ENCODE results near the gene GLYATL1.
"Not testable (repeated sequence)": the region's sequence is repeated elsewhere in the genome, so short reads cannot be mapped to it uniquely, and the experiment has no call there.

The GLYATL1 gene

GRCh38 chr11:59000003-59000402 lies 60.7 kb downstream of the GLYATL1 start:
- H3K79me1 ChIP-seq (ENCODE audit: low read length) = no peaks in the 10 kb centered on the region
- no peaks in the 10 kb centered on the region for H3K4me1 ChIP-seq (ENCODE audit: control insufficient read depth, low read depth, low read length)
- no peak overlapping the region for H4K5ac ChIP-seq (ENCODE audit: low read length)
- H2BK120ac ChIP-seq (ENCODE audit: low read depth, low read length) = no peak overlapping the region
- no peak overlapping the region for H3K4ac ChIP-seq (ENCODE audit: low read depth, low read length)
- DNase-seq = no peak
- no peak overlapping the region for H4K8ac ChIP-seq (ENCODE audit: low read depth, low read length)
- H3K27ac ChIP-seq (ENCODE audit: low read depth, low read length) = no peak overlapping the region
- no peak overlapping the region for H3K18ac ChIP-seq (ENCODE audit: low read length)
- H3K23ac ChIP-seq (ENCODE audit: low read length) = no peak overlapping the region
- H2BK15ac ChIP-seq (replicated peaks; ENCODE audit: low read depth) = no peak overlapping the region
- WGBS (ENCODE audit: extremely low coverage, insufficient coverage, low lambda C conversion rate) = no CpG with 5 or more reads among the region's 3 CpGs
- H3K4me2 ChIP-seq (ENCODE audit: low read length) = no peak overlapping the region
- H3K27me3 ChIP-seq (ENCODE audit: insufficient read depth, low read length, poor library complexity) = no peaks in the 10 kb centered on the region
- H3K9ac ChIP-seq (ENCODE audit: low read length) = no peak overlapping the region
- no peak overlapping the region for H3K4me3 ChIP-seq (ENCODE audit: low read length)
- H2AK5ac ChIP-seq (ENCODE audit: low read length) = no peak overlapping the region
- no peak overlapping the region for H3K56ac ChIP-seq (ENCODE audit: low read length)
- H2BK5ac ChIP-seq (ENCODE audit: low read length) = no peak overlapping the region
- no peaks in the 10 kb centered on the region for H3K79me2 ChIP-seq (ENCODE audit: control insufficient read depth, insufficient read depth, low read length)
- H3K36me3 ChIP-seq (ENCODE audit: control insufficient read depth, insufficient read depth, low read length) = no peaks in the 10 kb centered on the region

GRCh38 chr11:59002006-59002405 lies 62.7 kb downstream of the GLYATL1 start:
- not testable (repeated sequence) for H4K5ac ChIP-seq (ENCODE audit: low read length); H2BK15ac ChIP-seq (replicated peaks; ENCODE audit: low read depth); H2BK120ac ChIP-seq (ENCODE audit: low read depth, low read length); H3K4me3 ChIP-seq (ENCODE audit: low read length); H3K79me1 ChIP-seq (ENCODE audit: low read length); H3K56ac ChIP-seq (ENCODE audit: low read length); H4K8ac ChIP-seq (ENCODE audit: low read depth, low read length); H3K23ac ChIP-seq (ENCODE audit: low read length); H3K36me3 ChIP-seq (ENCODE audit: control insufficient read depth, insufficient read depth, low read length); H3K9ac ChIP-seq (ENCODE audit: low read length); H3K18ac ChIP-seq (ENCODE audit: low read length); H3K79me2 ChIP-seq (ENCODE audit: control insufficient read depth, insufficient read depth, low read length); H3K4me2 ChIP-seq (ENCODE audit: low read length); H2AK5ac ChIP-seq (ENCODE audit: low read length); H3K27me3 ChIP-seq (ENCODE audit: insufficient read depth, low read length, poor library complexity); H3K4me1 ChIP-seq (ENCODE audit: control insufficient read depth, low read depth, low read length); DNase-seq; H3K4ac ChIP-seq (ENCODE audit: low read depth, low read length); H2BK5ac ChIP-seq (ENCODE audit: low read length); H3K27ac ChIP-seq (ENCODE audit: low read depth, low read length)
- no CpG with 5 or more reads among the region's 2 CpGs for WGBS (ENCODE audit: extremely low coverage, insufficient coverage, low lambda C conversion rate)

Data from mesendoderm (in vitro differentiated cells).